ENCODE data around the gene TSPAN11.

- no peak for TF ChIP-seq CTCF (IDR thresholded peaks at IDR 0.05)
- TF ChIP-seq EZH2 (IDR thresholded peaks at IDR 0.05; ENCODE audit: borderline replicate concordance, insufficient read depth, low read depth, low read length, poor library complexity, severe bottlenecking) = no peak
These were observed 27.7 kb upstream of the TSPAN11 start for GRCh38 chr12:30898846-30899245.
